Measurements from ENCODE around the gene DPH6.

DNA sequence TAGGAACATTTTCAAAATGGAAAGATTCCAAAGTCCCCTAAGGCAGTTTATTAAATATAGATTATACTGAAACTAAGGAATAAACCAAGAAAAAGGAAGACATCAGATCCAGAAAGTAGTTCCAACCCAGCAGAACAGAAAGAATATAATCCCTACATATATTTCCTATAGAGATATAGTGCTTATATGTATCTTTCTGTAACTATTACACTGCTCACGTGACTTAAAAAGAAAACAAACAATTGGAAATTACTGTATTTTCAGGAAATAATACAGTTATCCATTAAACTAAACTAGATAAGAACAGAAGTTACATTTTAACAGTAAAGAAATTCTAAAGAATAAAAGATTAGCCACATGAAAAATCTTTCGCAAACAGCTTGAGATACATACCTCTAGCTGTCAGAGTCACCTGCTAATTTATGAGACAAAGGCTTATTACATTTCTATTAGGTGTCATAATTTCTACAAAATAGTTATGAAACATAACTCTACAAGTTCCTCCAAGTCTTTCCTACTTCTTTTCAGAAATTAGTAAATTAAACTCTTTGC, 10.5 kb downstream of the DPH6 start:
- no peak for TF ChIP-seq POLR2A (IDR thresholded peaks at IDR 0.05)
- TF ChIP-seq, protein P1, sequence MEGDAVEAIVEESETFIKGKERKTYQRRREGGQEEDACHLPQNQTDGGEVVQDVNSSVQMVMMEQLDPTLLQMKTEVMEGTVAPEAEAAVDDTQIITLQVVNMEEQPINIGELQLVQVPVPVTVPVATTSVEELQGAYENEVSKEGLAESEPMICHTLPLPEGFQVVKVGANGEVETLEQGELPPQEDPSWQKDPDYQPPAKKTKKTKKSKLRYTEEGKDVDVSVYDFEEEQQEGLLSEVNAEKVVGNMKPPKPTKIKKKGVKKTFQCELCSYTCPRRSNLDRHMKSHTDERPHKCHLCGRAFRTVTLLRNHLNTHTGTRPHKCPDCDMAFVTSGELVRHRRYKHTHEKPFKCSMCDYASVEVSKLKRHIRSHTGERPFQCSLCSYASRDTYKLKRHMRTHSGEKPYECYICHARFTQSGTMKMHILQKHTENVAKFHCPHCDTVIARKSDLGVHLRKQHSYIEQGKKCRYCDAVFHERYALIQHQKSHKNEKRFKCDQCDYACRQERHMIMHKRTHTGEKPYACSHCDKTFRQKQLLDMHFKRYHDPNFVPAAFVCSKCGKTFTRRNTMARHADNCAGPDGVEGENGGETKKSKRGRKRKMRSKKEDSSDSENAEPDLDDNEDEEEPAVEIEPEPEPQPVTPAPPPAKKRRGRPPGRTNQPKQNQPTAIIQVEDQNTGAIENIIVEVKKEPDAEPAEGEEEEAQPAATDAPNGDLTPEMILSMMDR (IDR thresholded peaks at IDR 0.05): no peak
